H1 (cell line): Measurements from ENCODE around the gene ZDHHC22. TPM values are rescaled to one million over a fixed set of nuclear protein-coding genes. Genes with fewer than 3 reads are reported as not detected.

Source experiments
- GTF2F1 ChIP-seq: IDR thresholded peaks from 2 replicates; pipeline ENCODE4 v1.6.1; 2012; ENCODE audit warnings: low read depth, low read length, improper control_type of control experiment, borderline replicate concordance
- MAFK ChIP-seq: IDR thresholded peaks from 2 replicates; pipeline ENCODE4 v1.6.1; 2012; ENCODE audit warnings: low read depth, mild to moderate bottlenecking, improper control_type of control experiment, low read length
- RAD21 ChIP-seq, 2 experiments: IDR thresholded peaks in 1 of 2; conservative IDR thresholded peaks in 1 of 2; 2 replicates each; pipeline ENCODE4 v1.6.1; 2011; ENCODE audit warnings: low read depth in 2 of 2, low read length in 2 of 2, improper control_type of control experiment in 1 of 2, inconsistent platforms in 1 of 2, mild to moderate bottlenecking in 1 of 2, moderate library complexity in 1 of 2
- RXRA ChIP-seq: IDR thresholded peaks from 2 replicates; pipeline ENCODE4 v1.6.1; 2011; ENCODE audit warnings: low read depth, mild to moderate bottlenecking, low read length, moderate library complexity; ENCODE audit not compliant: insufficient read depth
- SIN3A ChIP-seq, 2 experiments: IDR thresholded peaks in 1 of 2; conservative IDR thresholded peaks in 1 of 2; 2 replicates each; pipeline ENCODE4 v1.6.1; 2011 to 2012; ENCODE audit warnings: low read length in 2 of 2, improper control_type of control experiment in 1 of 2, low read depth in 1 of 2, mild to moderate bottlenecking in 1 of 2
- SIRT6 ChIP-seq: IDR thresholded peaks from one replicate; pipeline ENCODE4 v1.7.1; 2012; ENCODE audit warnings: low read length, inconsistent platforms
- SUZ12 ChIP-seq: fragments of 200-600 bp; sonication (generic); IDR thresholded peaks from 2 replicates; pipeline ENCODE4 v1.6.1; 2012; ENCODE audit warnings: mild to moderate bottlenecking, inconsistent platforms, low read length, moderate library complexity, mixed read lengths
- polyA plus RNA-seq, 7 experiments: library from polyadenylated mRNA; depleted of rRNA in 3 of 7; stranded (reverse) in 5 of 7; unstranded in 2 of 7; fragments of >200 nt in 5 of 7; fragments of 200-250 nt in 2 of 7; gene quantifications; 1 replicate in 5 of 7; 2 replicates in 1 of 7; 4 replicates in 1 of 7; pipeline versions ENCODE4 v1.2.1 to v1.2.3, GENCODE V29; 2011 to 2013; ENCODE audit warnings: missing spikeins in 2 of 7, mixed read lengths in 2 of 7
- total RNA-seq: library from RNA; stranded (reverse); fragmentation: NEBNext Ultra II Directional; extraction: Animal tissue kit (Norgen Biotek cat#: 25700); gene quantifications from 2 replicates; pipeline ENCODE4 v1.2.1, GENCODE V29; 2021

ZDHHC22 gene
- total and polyA plus RNA-seq, 2 of the 8 experiments (the other 6 are each of a cell fraction or from before 2014, with no cell fraction given), result 23.8 to 55.2 TPM

DNA sequence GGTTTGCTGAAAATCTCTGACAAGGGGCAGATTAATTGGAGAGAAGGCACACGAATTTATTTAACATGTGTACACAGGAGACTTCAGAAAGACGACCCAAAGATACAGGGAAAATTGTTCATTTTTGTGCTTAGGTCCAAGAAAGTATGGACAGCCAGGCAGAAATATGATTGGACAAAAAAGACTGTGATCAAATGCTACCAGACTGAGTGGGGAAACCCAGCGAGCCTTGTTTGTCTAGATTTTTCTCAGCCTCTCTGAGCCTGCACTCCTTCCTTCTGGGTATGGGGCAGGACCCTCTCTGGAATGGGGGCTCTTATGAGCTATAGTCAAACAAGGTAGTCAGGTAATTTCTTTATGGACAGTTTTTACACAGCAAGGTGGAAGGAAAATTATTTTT is 54.0 kb downstream of the ZDHHC22 start (continued):
- TF ChIP-seq MAFK (no peak), SIRT6 (no peak), GTF2F1 (no peak), SIN3A (conservative IDR thresholded peaks at IDR 0.05 in 1 of 2, IDR thresholded peaks at IDR 0.05 in 1 of 2; ENCODE audit: low read depth in 1 of 2, low read length in 2 of 2) (no peak), SUZ12 (no peak), RAD21 (IDR thresholded peaks at IDR 0.05 in 1 of 2, conservative IDR thresholded peaks at IDR 0.05 in 1 of 2; ENCODE audit: low read depth in 2 of 2, low read length in 2 of 2) (no peak), RXRA (no peak)
